Stimulated activated CD8-positive, alpha-beta memory T cell treated with anti-CD3 and anti-CD28 coated beads, Interleukin-7, amount 100 ng/mL, for 48 hours (primary cell): ENCODE measurements around the gene RNF40.
"Not testable (repeated sequence)": the region's sequence is repeated elsewhere in the genome, so short reads cannot be mapped to it uniquely, and the experiment has no call there.

Experiments
- DNase-seq, 2 donors: peaks; one replicate each; pipeline ENCODE4 v3.0.0-alpha.2; 2020; ENCODE audit warnings: low read depth in 1 of 2; ENCODE audit errors: extremely low read depth in 1 of 2

Gene RNF40

GRCh38 chr16:30813821-30814189, 51.7 kb downstream of the RNF40 start:
- no peak for DNase-seq

GRCh38 chr16:30816769-30817168, 54.6 kb downstream of the RNF40 start:
- no peak for DNase-seq

GRCh38 chr16:30820952-30821421, 58.9 kb downstream of the RNF40 start:
- no peak for DNase-seq

- not testable (repeated sequence) for DNase-seq
Measured at GRCh38 chr16:30821441-30821840, 59.3 kb downstream of the RNF40 start.

- DNase-seq: no peak
Measured at GRCh38 chr16:30821891-30822290, 59.8 kb downstream of the RNF40 start.
